IPS DF 4.7 (cell line): ENCODE data around the gene CABP4.

Source experiments
- DNase-seq: peaks from one replicate; pipeline ENCODE4 v3.0.0-alpha.2; 2013; ENCODE audit warnings: low spot score; ENCODE audit errors: extremely low read depth

The CABP4 gene

GRCh38 chr11:67496113-67496512 lies 41.0 kb downstream of the CABP4 start:
- no peak for DNase-seq

DNA sequence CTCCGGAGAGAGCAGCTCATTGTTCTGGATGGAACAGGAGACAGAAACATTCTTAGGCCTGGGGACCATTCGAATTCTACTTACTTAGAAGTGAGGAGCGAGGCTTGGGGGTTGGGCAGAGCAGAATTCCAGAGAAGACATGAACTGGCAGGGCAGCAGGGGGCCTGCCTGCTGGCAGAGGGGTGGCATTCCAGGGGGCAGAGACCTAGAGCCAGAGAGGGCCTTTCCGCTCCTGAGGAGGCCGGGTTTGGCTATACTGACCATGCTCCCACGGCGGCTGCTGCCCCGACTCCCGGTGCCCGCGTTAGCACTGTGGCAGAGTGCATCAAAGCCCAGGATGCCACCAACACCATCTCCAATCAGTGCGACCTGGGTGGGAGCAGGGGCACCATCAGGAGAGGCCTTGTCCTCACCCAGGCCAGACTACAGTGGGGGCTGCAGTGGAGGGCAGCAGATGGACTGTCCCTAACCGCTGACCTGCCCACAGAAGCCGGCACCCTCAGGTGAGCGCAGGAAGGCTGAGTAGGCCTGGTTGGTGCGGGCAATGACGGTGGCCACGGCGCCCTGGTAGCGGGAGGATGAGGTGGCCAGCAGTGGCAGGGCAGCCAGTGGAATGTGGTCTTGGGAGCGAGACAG lies 42.6 kb downstream of the CABP4 start:
- no peak for DNase-seq

- no peak for DNase-seq
These were observed 43.4 kb downstream of the CABP4 start for GRCh38 chr11:67498544-67498972.

DNA sequence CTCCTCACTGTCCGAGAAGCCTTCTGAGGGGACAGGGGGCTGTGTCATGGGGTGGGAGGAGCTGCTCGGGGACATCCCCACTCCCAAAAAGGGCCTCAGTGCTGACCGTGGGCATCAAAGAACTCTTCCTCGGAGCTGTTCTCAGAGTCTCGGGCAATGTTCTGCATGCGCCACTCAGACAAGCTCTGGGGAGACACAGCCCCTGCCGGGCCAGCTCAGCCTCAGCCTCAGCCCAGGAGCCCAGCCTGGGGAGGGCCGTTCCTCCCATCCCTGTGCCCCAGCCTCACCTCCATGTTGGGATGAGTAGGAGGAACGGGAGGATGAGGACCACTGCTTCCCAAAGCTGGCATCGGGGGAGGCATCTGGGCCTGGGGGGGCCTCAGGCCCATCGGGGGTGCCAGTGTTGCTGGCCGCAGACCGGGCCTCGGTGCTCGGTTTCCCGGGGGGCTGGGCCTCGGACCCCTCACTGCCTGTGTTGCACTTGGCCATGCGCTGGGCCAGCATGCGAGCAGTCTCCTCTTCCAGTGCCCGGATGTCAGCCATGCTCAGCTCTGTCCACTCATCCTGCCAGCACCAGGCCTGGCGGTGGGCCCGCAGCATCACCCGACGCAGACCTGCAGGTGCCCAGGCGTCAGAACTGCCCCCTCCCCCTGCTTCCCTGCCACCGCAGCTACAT lies 44.8 kb downstream of the CABP4 start:
- DNase-seq, result no peak

GRCh38 chr11:67500484-67500821 lies 45.3 kb downstream of the CABP4 start:
- DNase-seq, result no peak

DNA sequence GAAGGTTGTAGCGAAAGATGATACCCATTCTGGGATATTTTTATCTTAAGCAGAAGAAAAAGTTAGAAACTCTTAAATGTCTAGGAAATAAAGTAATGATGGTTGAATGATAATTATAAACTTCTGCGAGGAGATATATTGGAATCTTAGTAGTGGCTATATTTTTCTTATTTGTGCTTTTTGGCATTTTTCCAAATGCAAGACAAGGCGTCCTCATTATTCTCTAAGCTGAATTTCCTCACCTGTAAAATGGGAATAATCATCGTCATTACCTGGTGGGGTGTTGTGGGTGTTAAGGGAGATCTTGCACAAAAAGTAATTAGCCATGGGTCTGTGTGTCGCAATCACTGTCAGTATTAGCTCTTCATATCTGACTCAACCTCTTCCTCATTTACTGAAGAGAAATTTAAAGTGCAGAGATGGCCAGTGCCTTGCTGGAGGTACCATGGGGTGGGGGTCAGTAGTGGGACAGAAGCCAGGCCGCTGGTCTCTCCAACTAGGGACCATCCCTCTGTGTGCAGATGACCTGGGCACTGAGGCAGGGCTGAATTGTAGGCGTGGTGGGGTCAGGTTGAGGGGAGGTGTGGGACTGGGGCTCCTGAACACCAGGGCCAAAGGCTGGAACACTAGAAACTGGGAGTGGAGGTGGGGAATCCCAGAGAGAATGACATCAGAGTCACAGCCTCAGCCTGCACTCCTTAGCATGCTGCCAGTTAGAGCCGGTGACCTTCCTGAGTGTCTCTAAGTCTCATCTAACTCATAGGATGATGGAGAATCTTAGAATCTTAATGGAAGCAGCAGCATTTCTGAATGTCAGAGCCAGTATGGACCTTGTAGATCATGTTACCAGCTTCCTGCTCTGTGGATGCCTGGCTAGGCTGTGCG lies 45.9 kb downstream of the CABP4 start:
- no peak for DNase-seq

- DNase-seq, result no peak
These were observed 46.7 kb downstream of the CABP4 start for GRCh38 chr11:67501854-67502253.

GRCh38 chr11:67502328-67502979 lies 47.3 kb downstream of the CABP4 start:
- no peak for DNase-seq

GRCh38 chr11:67503119-67504004 lies 48.2 kb downstream of the CABP4 start:
- DNase-seq, result no peak

DNA sequence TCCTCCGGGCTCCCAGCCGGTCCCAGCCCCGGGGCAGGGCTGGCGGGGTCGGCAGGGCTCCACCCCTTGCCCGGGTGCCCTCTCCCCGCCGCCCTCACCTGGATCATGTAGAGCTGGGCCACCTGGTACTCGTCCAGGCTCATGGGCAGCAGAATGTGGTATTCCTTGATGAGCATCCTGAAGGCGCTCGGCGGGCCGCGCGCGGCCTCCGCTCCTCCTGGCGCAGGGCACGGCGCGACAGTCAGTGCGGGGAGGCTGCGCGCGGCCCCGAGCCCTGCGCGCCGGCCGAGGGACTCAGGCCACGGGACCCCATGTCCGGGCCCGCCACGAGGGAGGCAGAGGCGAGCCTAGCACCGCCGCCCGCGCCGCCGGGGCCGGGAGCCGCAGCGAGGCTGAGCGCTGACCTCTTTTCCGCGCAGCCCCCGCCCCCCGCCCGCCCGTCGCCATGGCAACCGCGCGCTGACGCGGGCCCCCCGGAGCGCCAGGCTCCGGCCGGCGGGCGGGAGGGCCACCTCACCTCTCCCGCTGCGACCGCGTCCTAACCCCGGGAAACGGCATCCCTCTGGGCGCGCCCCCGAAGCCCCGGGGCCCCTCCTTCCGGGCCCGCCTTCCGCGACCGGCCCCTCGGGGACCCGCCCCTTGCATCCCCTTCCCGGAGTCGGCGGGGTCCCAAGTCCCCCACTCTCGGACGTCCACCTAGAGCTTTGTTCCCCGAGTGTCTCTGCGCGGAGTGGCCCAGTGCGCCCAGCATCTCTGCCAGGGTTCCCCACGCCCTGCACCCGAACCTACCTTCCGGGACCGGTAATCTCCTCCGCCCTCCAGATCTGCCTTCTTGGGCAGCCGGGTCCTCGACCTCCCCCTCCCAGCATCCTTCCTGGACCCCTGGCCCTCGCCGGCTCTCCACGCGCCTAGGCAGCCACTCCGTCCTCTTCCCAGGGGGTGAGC lies 49.1 kb downstream of the CABP4 start:
- DNase-seq, result no peak

DNA sequence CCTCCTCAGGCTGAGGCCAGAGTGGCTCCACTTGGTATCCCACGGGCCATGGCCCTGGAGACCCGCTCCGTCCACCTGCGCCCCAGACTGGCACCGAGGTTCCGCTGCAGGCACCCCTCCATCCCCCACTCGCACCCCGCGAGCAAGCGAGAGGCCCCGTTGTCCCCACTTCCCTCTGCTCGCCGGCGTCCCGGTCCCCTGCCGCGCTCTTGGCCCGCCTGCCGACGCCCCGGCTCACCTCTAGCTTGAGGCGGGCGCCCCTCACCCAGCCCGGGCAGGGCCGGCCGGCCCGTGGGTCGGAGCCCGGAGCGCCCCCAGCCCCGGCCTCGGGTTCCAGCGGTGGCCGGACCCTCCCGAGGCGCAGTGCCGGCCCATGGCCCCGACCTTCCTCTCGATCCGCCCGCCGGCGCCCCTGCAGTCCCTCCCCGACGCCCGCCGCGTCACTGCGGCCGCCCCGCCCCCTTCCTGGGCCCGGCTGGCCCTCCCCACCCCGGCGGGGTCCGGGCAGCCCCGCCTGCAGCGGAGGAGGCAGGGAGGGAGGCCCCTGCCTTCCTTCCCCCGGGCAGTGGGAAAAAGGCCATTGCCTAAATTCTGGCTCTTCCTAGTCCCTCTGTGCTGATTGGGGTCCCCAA lies 49.9 kb downstream of the CABP4 start, which contains the start of gene PITPNM1:
PITPNM1 (minus strand) TSS at position 414 of the 632 bp plus-strand sequence. CDS start 1,183 bp downstream, outside the sequence.
- DNase-seq, result no peak

GRCh38 chr11:67505605-67506396 lies 50.6 kb downstream of the CABP4 start:
- DNase-seq, result no peak

- no peak for DNase-seq
These were observed 51.4 kb downstream of the CABP4 start for GRCh38 chr11:67506426-67507051.

DNA sequence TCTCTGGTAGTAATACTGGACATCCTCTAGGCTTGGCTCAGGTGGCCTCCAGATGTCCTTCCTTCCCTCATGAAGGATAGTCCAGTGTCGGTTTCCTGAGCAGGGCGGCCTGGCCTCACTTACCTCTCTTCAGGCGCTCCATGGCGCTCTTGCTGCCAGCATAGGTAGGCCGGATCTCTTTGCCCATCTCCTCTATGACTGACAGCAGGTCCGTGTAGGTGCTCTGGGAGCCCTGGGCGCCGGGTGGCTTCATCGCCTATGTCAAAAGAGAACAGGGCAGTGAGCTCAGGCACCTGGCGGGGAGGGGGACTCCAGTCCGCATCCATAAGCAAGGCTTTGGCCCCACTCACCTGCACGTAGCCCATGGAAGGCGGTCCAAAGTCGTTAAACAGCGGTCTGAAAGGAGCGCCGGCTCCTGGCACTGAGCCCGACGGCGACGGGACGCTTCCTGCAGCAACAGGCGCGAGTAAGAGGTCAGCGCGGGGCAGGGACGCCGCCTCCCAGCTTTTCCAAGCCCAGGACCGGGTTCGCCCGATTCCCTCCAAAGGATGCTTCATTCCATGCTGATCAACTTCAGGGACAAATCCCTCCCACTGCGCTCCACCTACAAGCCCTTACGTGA lies 52.2 kb downstream of the CABP4 start:
- DNase-seq, result no peak

- DNase-seq, result peak; percentile 97
These were observed 52.8 kb downstream of the CABP4 start, which contains the start of gene CDK2AP2 for GRCh38 chr11:67507864-67508485. Gene CDK2AP2 (minus strand): TSS chr11:67508162. CDS start chr11:67508082, 80 bp downstream.

- peak; percentile 62 for DNase-seq
These were observed 53.5 kb downstream of the CABP4 start for GRCh38 chr11:67508486-67509121.
